ENCODE results near the gene ADGRG4.

DNA sequence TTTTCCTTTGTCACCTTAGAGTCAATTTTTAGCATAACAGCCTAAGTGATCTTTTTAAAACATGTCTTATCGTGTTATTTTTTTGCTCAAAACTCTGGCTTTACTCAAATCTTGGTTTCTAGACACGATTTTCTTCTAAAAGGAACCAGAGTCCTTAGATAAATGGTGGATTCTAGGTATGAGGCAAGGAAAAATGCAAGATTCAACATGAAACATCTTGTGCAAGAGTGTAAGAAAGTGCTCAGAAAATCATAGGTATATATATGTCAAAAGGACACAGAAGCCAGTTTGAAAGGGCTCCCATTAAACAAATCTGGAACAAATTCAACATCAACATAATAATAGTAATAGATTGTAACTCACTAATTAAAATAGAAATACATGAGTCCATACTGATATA lies 8.1 kb upstream of the ADGRG4 start:
- no peak for TF ChIP-seq CTCF (IDR thresholded peaks at IDR 0.05)
- TF ChIP-seq FOXM1 (IDR thresholded peaks at IDR 0.05; ENCODE audit: low read depth) = no peak
- TF ChIP-seq TAF1 (IDR thresholded peaks at IDR 0.05; ENCODE audit: borderline replicate concordance, low read depth, low read length) = no peak
- no peak for TF ChIP-seq YY1 (IDR thresholded peaks at IDR 0.05; ENCODE audit: low read depth)
- TF ChIP-seq POLR2AphosphoS5 (IDR thresholded peaks at IDR 0.05; ENCODE audit: low read depth, low read length) = no peak

Measured in SK-N-SH (cell line).